Esophagus squamous epithelium (tissue), 4 donors: Measurements from ENCODE around the gene TPPP2.

Source experiments
- CTCF ChIP-seq, 6 experiments: fragments of 450-650 bp in 4 of 6; fragments of 200-600 bp in 2 of 6; sonication (generic) in 2 of 6; IDR thresholded peaks; one replicate each; pipeline ENCODE4 v1.5.1; 2016 to 2019; ENCODE audit warnings: antibody characterized with exemption in 6 of 6, mild to moderate bottlenecking in 4 of 6, moderate library complexity in 4 of 6
- POLR2A ChIP-seq, 4 donors: fragments of 450-650 bp; IDR thresholded peaks; one replicate each; pipeline ENCODE4 v1.6.1; 2017; ENCODE audit warnings: antibody characterized with exemption in 4 of 4, mild to moderate bottlenecking in 4 of 4, moderate library complexity in 3 of 4

DNA sequence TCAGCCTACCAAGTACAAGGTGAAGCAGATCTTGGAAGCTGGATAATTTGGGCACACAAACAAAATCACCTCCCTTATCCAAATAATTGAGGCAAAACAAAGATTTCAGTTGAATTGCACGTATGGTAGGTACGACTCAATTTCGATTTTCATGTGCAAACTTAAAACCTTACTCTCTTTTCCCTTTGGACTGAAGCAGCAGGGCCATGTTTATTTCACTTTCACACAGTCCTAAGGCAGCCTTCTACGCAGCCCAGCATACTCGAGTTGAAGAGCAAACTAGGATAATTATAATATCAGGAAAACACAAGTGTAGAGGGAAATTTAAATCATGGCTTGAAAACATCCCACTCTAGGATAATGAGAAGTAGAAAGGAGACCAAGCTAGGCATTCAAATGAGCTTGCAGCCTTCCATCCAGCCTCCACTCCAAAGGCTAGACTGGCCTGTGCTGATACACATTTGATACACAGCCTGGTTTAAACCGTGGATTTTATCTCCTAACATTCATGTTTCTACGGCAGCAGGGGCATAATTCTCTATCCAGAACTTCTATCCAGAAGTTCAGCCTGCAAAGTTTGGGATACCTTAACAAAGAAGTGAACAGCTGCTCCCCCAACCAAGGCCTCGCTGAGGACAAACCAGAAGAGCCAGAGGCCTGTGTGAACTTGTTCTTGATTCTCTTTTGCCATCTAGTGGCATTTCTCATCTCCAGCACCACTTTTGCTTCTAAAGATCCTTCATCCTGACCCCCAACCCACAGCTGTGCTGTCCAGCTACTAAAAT lies 9.8 kb downstream of the TPPP2 start:
- TF ChIP-seq CTCF (IDR thresholded peaks at IDR 0.05) (peak; percentile 34 to 73 (median 64)), POLR2A (IDR thresholded peaks at IDR 0.05) (no peak)
